ENCODE measurements around the gene ST3GAL4. TPM values are rescaled to one million over a fixed set of nuclear protein-coding genes. Genes with fewer than 3 reads are reported as not detected.
"Not testable (repeated sequence)": the region's sequence is repeated elsewhere in the genome, so short reads cannot be mapped to it uniquely, and the experiment has no call there.

ST3GAL4 gene
- total RNA-seq (10 to 100 TPM; 43.1 to 69.2 (median 45.5) TPM), polyA plus RNA-seq (100 to 1,000 TPM; 211 to 336 (median 268) TPM)

- TF ChIP-seq POLR2AphosphoS5 (IDR thresholded peaks at IDR 0.05) (peak in 3 of 4 donors; percentile 52 to 70 (median 67)), EP300 (IDR thresholded peaks at IDR 0.05) (no peak), POLR2A (IDR thresholded peaks at IDR 0.05) (peak in 1 of 2 donors; percentile 27)
- peak within 1 kb of the TSS; percentile 86 to 90 (median 87) for H3K27ac ChIP-seq
- peaks cover 0 to 87% (median 81%) of the 10 kb centered on the region in 4 donors for H3K4me1 ChIP-seq
- WGBS, 2 donors, result 0 to 1% methylated on average over 71 of the region's 71 CpGs
- peak within 1 kb of the TSS; percentile 67 to 82 (median 78) for H3K4me3 ChIP-seq
- no peaks in the 10 kb centered on the region for H3K27me3 ChIP-seq
- intact Hi-C loops (cut with DNase I), result no loop called here
- H3K36me3 ChIP-seq, result no peaks in the 10 kb centered on the region
- peak; percentile 90 for DNase-seq
- H3K9me3 ChIP-seq, result no peaks in the 10 kb centered on the region
These were observed at the start of gene ST3GAL4 for GRCh38 chr11:126355324-126355925. Gene ST3GAL4, plus strand, starts transcription at chr11:126355686. Its CDS starts 50,470 bp downstream, at chr11:126406156.

GRCh38 chr11:126305699-126306098, 49.8 kb upstream of the ST3GAL4 start:
- Histone ChIP-seq H3K4me3 (no peak overlapping the region), H3K36me3 (peaks cover 0 to 3% (median 0%) of the 10 kb centered on the region in 4 donors), H3K27ac (no peak overlapping the region), H3K27me3 (no peaks in the 10 kb centered on the region), H3K4me1 (peaks cover 0 to 19% (median 15%) of the 10 kb centered on the region in 4 donors), H3K9me3 (no peaks in the 10 kb centered on the region)
- TF ChIP-seq EP300 (IDR thresholded peaks at IDR 0.05), result no peak
- no peak for TF ChIP-seq POLR2A (IDR thresholded peaks at IDR 0.05)
- no peak for TF ChIP-seq POLR2AphosphoS5 (IDR thresholded peaks at IDR 0.05)
- TF ChIP-seq CTCF (IDR thresholded peaks at IDR 0.05), result no peak
- 79 to 93% methylated on average over 4 of the region's 4 CpGs for WGBS, 2 donors
- intact Hi-C loops (cut with DNase I), result no loop called here
- no peak for DNase-seq

GRCh38 chr11:126307706-126308105, 47.8 kb upstream of the ST3GAL4 start:
- Histone ChIP-seq H3K9me3 (no peaks in the 10 kb centered on the region), H3K27me3 (no peaks in the 10 kb centered on the region), H3K4me1 (peaks cover 0 to 23% (median 21%) of the 10 kb centered on the region in 4 donors), H3K27ac (no peak overlapping the region), H3K4me3 (no peak overlapping the region), H3K36me3 (no peaks in the 10 kb centered on the region)
- intact Hi-C loops (cut with DNase I), result no loop called here
- DNase-seq, result no peak
- TF ChIP-seq POLR2A (IDR thresholded peaks at IDR 0.05), result no peak
- TF ChIP-seq CTCF (IDR thresholded peaks at IDR 0.05), result no peak
- TF ChIP-seq POLR2AphosphoS5 (IDR thresholded peaks at IDR 0.05), result no peak
- TF ChIP-seq EP300 (IDR thresholded peaks at IDR 0.05), result no peak
- WGBS, 2 donors, result 53 to 71% methylated on average over 5 of the region's 5 CpGs

GRCh38 chr11:126308271-126308671, 47.2 kb upstream of the ST3GAL4 start:
- TF ChIP-seq EP300 (IDR thresholded peaks at IDR 0.05) (no peak), POLR2AphosphoS5 (IDR thresholded peaks at IDR 0.05) (no peak), POLR2A (IDR thresholded peaks at IDR 0.05) (no peak), CTCF (IDR thresholded peaks at IDR 0.05) (no peak)
- Histone ChIP-seq H3K27me3 (no peaks in the 10 kb centered on the region), H3K27ac (no peak overlapping the region), H3K36me3 (peaks cover 0 to 1% (median 0%) of the 10 kb centered on the region in 4 donors), H3K4me3 (no peak overlapping the region), H3K4me1 (peaks cover 0 to 22% (median 20%) of the 10 kb centered on the region in 4 donors), H3K9me3 (no peaks in the 10 kb centered on the region)
- WGBS, 2 donors, result 87 to 91% methylated on average over 4 of the region's 4 CpGs
- DNase-seq, result no peak
- intact Hi-C loops (cut with DNase I), result no loop called here

- peaks cover 0 to 19% (median 17%) of the 10 kb centered on the region in 4 donors for H3K4me1 ChIP-seq
- intact Hi-C loops (cut with DNase I); H3K9me3 ChIP-seq; DNase-seq; H3K36me3 ChIP-seq; H3K27me3 ChIP-seq; H3K27ac ChIP-seq; H3K4me3 ChIP-seq: not testable (repeated sequence)
- 94 to 96% methylated on average over 4 of the region's 4 CpGs for WGBS, 2 donors
These were observed 46.7 kb upstream of the ST3GAL4 start for GRCh38 chr11:126308771-126309170.

All from sigmoid colon (tissue), 7 donors.